GM21723 (cell line): ENCODE measurements around the gene CSRP1.

Source experiments
- ATAC-seq: cut with Tn5 transposase; IDR thresholded peaks from one replicate; pipeline ENCODE4 v1.9.1; 2021; ENCODE audit warnings: mild to moderate bottlenecking, moderate library complexity; ENCODE audit not compliant: unreplicated experiment

The CSRP1 gene

GRCh38 chr1:201513498-201514243 is 6.7 kb upstream of the CSRP1 start:
- no peak for ATAC-seq

DNA sequence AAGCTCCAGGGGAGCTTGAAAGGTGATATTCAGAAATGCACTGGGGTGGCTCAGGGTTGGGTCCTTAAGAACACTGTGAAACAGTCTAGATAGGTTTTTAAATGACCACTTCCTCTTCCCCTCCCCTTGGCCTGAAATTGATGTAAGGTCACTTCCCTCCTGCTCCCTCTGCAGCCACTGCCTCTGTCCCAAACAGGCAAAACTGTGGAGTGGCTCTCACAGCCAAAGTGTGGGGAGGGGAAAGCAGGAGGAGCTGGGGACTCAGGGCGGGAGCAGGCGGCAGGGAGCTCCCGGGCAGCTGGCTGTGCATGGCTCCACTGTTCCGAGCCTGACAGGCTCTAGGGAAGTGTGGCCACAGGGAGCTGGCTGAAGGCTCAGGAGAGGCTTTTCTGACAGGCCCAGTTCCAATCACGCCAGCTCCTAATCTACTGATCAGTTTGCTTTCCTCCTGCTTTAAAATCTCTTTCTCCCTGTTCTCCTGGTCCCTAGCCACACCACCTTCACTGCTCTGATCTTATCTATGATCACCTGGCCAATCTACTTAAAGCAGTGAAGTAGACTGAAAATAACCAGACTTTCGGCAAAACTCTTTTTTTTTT is 5.1 kb upstream of the CSRP1 start:
- ATAC-seq = no peak

- no peak for ATAC-seq
Measured at GRCh38 chr1:201511396-201511940, 4.5 kb upstream of the CSRP1 start.

DNA sequence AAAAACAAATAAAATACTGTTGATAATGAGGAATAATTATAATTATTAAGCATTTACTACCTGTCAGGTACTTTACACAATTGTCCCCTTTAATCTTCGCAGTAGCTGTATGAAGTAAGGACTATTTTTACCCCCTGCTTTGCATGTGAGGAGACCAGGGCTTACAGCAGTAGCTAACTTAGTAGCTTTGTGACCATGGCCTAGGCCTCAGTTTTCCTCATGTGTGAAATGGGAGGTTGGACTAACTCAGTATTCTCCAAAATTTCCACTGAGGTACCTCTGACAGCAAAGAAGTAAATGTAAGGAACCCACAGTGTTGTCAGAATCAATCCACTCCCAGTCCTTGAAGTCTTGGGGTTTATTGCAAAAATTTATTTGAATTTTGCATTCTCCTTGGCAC is 3.8 kb upstream of the CSRP1 start:
- no peak for ATAC-seq

DNA sequence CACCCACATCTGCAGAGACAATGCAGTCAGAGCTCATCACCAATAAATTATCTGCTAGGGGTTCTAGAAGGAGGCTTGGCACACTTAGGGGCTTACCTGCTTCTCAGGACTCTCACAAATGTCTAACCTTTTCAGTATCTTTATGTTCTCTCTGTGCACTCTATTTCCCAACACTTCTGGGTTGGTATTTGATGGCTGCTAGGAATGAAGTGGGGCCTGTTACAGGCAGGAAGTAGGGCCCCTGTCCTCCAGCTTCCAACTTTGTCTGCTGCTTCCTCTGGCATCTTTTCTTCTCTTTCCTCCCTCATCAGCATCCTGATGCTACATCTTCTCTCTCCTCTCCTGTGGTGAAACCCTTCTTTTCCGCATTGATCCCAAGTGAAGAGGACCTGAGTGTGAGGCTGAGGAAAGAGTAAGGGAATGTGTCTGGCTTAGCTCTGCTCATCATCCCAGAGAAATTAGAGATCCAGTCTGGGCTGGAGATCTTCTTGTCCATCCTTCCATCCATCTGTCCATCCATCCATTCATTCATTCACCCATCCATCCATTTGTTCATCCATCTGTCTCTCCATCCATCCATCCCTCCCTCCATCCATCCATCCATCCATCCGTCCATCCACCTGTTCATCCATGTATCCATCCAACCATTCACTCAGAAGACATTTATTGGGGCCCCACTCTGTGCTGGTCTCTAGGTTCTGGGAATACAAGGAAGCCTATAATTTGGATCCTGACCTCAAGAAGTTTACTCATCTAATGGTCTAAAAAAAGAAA is 2.9 kb upstream of the CSRP1 start:
- no peak for ATAC-seq

GRCh38 chr1:201508809-201509208 is 1.9 kb upstream of the CSRP1 start:
- no peak for ATAC-seq

DNA sequence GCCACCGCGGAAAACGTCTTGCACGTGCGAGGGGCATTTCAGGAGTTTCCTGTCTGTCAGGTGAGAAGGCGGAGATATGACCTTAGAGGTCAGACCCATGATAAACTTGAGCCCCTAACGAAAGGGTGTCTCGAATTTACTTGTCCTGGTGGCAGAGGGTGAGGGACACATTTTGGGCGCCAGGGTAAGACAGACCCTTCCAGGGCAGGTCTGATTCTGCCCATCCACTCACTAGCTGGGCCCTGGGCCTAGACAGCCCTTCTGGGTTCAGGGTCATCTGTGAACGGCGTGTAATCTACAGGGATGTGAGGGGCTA is 395 bp upstream of the CSRP1 start:
- no peak for ATAC-seq

DNA sequence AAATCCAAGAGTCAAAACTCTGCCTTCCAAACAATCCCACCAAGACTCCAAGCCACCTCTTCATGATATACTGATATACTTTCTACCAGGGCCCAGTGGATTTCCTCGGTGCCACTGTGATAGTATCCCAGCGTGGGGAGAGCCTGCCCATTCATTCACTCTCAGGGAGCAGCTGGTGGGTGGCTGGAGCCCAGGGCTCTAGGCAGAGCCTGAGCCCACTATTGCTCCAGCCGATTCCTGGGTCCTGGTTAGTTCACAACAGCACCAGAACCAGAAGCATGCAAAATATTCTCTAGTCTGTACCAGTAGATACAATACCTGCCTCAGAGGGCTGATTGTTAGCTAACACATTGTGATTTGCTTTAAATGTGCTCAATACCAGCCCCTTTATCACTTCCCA is 831 bp downstream of the CSRP1 start:
- no peak for ATAC-seq

DNA sequence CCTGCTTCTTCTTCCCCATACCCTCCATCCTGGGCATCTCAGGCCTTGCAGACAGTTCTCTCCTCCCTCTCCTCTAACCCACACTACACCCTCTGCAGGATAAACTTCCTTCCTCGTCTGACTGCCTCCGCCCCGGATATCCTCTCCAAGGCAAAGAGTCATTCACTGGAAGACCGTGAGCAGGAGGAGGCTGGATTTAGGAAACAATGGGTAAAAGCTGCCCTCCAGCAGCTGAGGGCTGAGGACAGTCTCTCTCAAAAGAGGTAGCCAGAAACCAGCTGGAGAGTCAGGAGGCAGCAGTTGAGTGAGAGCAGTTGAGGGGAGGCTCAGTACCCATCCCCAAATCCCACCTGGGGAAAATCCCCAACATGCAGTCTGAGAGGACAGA is 1.4 kb downstream of the CSRP1 start:
- no peak for ATAC-seq

DNA sequence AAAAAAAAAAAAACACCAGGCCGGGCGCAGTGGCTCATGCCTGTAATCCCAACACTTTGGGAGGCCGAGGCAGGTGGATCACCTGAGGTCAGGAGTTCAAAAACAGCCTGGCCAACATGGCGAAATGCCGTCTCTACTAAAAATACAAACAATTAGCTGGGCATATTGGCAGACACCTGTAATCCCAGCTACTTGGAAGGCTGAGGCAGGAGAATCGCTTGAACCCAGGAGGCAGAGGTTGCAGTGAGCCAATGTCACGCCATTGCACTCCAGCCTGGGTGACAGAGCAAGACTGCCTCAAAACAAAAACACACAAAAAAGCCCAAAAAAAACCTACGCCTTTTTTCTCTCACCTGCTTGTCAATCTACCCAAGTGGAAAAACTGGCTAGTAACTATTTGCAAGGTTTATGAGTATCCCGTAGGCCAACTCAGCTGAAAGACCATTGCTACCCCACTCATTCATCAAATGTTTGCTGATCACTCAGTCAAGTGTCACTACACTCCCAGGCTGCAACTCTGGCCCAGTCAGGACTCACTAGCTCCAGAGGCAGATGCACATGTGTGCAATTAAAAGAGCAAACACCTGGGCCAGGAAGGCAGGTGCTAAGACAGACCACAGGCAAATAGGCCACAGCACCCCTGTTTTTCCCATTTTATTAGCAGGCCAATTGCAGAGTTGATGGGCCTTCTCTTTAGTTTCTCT is 2.0 kb downstream of the CSRP1 start:
- ATAC-seq = no peak

DNA sequence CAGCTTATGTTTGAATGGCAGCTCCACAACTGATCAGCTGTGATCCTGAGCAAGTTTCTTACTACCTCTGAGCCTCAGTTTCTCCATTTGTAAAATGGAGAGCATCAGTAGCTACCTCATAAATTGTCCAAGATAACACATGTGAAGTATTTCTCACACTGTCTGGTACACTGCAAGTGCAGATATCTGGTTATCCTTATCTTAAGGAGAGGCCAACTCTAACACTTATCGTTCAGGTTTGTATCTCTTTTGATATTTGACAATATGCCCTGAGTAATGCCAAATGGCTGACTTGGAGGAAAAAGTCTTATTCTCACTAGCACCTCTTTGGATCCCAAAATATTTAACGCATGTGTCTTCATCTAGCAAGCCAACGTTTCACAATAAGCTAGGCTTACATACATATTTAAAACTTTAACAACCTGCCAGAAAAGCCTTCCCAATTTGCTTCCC is 2.7 kb downstream of the CSRP1 start:
- no peak for ATAC-seq

GRCh38 chr1:201503397-201504176 is 3.3 kb downstream of the CSRP1 start:
- ATAC-seq = no peak

DNA sequence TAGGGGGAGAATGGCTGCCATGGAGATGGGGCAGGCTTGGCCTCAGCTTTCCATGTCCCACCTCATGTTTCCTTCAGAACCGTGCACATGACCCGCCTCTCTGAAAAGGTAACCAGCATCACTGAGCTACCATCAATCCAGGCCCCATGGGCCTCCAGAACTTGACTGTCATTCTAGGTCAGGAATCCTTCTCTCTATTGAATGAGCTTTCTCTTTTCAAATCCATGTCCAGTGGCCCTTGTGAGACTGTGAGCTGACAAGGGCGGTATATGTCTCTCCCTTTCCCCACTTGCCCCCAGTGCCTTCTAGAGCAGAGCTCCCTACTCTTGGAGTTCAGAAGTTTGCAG is 4.4 kb downstream of the CSRP1 start:
- ATAC-seq = no peak

GRCh38 chr1:201501812-201502510 is 5.0 kb downstream of the CSRP1 start:
- no peak for ATAC-seq

DNA sequence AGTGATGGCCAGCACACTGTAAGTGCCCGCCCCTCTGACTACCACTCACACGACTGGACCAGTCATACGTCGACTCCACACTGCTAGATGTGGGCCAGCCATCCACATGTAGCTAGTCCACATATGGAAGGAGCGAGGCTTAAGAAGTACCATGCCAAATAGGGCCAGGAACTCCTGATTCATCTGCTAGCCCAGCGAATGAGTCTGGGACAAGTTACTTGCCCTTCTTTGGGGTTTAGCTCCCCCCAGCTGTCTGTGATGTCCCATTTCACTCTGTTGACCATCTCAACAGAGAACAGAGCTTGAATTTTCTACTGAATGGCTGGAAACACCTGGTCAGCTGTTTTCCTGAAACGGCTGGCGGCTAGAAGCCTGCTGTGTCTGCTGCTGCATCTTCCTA is 5.8 kb downstream of the CSRP1 start:
- ATAC-seq = no peak

- no peak for ATAC-seq
Measured at GRCh38 chr1:201500670-201501120, 6.2 kb downstream of the CSRP1 start.

DNA sequence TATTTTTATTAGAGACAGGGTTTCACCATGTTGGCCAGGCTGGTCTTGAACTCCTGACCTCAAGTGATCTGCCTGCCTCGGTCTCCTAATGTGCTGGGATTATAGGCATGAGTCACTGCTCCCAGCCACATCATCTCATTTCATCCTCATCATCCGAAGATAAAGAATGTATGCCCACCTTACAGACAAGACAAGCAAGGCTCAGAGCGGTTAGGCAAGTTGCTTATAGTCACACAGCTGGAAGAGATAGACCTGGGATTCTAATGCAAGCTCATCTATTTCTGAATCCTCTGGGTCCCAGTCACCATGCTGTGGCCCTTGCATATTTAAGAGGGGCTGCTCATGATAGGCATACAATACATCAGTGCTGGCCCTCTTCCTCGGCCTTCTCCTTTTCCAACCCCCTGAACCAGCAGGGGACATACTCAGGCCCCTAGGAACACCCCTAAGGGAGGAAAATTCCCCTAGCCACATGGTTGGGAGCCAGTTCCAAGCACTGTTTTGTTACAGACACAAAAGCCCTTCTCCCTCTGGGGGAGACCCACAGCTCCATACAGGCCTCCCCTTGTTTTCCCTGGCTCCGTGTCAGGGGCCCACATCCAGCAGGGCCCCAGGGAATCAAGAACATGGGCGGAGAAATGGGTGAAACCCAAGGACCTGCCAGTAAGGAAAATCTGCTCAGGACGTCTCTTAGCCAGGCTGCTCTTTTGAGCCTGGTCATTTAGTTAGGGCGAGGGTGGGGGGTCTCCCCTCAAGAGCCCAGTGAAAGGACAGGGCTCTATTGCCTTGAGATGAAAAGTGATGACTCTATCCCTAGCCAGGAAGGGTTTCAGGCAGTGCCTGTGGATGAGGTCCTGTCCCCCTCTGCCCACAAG is 6.9 kb downstream of the CSRP1 start:
- no peak for ATAC-seq

- no peak for ATAC-seq
Measured at GRCh38 chr1:201499191-201499590, 7.7 kb downstream of the CSRP1 start.

GRCh38 chr1:201498621-201499020 is 8.3 kb downstream of the CSRP1 start:
- ATAC-seq = no peak
